ENCODE measurements around the gene SETD1B. TPM values are rescaled to one million over a fixed set of nuclear protein-coding genes. Genes with fewer than 3 reads are reported as not detected.
A peak's percentile ranks its signal among the peaks of the same experiment; 100 is the strongest.

The SETD1B gene
- total and polyA plus RNA-seq, 9 donors, result 6.2 to 44.6 (median 28.6) TPM

- DNase-seq, result no peak
- Histone ChIP-seq H3K4me1 (ENCODE audit: insufficient read depth) (no peaks in the 10 kb centered on the region), H3K27me3 (no peaks in the 10 kb centered on the region), H3K9me3 (no peaks in the 10 kb centered on the region), H3K4me3 (no peak overlapping the region), H3K36me3 (no peaks in the 10 kb centered on the region), H3K27ac (no peak overlapping the region)
- intact Hi-C loops (cut with DNase I), result loop anchor here in 3 of 4 donors (2.0 kb wide), 1 partner anchor 19 kb away; no protein-coding TSS in a partner anchor
- no peak for TF ChIP-seq POLR2A (IDR thresholded peaks at IDR 0.05)
- no peak for TF ChIP-seq EP300 (IDR thresholded peaks at IDR 0.05)
- TF ChIP-seq, protein P1, sequence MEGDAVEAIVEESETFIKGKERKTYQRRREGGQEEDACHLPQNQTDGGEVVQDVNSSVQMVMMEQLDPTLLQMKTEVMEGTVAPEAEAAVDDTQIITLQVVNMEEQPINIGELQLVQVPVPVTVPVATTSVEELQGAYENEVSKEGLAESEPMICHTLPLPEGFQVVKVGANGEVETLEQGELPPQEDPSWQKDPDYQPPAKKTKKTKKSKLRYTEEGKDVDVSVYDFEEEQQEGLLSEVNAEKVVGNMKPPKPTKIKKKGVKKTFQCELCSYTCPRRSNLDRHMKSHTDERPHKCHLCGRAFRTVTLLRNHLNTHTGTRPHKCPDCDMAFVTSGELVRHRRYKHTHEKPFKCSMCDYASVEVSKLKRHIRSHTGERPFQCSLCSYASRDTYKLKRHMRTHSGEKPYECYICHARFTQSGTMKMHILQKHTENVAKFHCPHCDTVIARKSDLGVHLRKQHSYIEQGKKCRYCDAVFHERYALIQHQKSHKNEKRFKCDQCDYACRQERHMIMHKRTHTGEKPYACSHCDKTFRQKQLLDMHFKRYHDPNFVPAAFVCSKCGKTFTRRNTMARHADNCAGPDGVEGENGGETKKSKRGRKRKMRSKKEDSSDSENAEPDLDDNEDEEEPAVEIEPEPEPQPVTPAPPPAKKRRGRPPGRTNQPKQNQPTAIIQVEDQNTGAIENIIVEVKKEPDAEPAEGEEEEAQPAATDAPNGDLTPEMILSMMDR (IDR thresholded peaks at IDR 0.05), result no peak
- 80 to 89% (median 82%) methylated on average over 11 to 14 of the region's 14 CpGs for WGBS, 3 donors
These were observed 10.1 kb downstream of the SETD1B start for GRCh38 chr12:121813951-121814350.

- no peaks in the 10 kb centered on the region for H3K36me3 ChIP-seq
These were observed 10.8 kb downstream of the SETD1B start for GRCh38 chr12:121814429-121815119.

DNA sequence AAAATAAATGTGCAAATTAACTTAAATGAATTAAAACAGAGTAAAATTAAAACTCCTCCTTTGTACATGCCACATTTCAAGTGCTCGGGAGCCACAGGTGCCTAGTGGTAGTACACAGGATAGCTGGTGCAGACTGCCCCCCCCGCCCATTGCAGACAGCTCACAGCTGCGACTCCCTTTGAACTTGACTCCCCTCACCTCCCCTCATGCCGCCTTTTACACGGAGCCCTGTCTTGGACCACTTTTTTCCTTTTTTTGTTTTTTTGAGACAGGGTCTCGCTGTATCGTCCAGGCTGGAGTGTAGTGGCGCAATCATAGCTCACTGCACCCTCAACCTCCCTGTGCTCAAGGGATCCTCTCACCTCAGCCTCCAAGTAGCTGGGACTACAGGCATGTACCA is 11.5 kb downstream of the SETD1B start:
- 74 to 78% (median 77%) methylated on average over 8 of the region's 8 CpGs for WGBS, 3 donors
- TF ChIP-seq POLR2A (IDR thresholded peaks at IDR 0.05) (no peak), EP300 (IDR thresholded peaks at IDR 0.05) (no peak)
- TF ChIP-seq, protein P1 (IDR thresholded peaks at IDR 0.05), result no peak
- Histone ChIP-seq H3K4me3 (no peak overlapping the region), H3K27me3 (no peaks in the 10 kb centered on the region), H3K9me3 (no peaks in the 10 kb centered on the region), H3K36me3 (no peaks in the 10 kb centered on the region), H3K4me1 (ENCODE audit: insufficient read depth) (no peaks in the 10 kb centered on the region), H3K27ac (no peak overlapping the region)
- no peak for DNase-seq
- intact Hi-C loops (cut with DNase I), result no loop called here

More at GRCh38 chr12:121814429-121815119, 10.8 kb downstream of the SETD1B start:
- Histone ChIP-seq H3K4me1 (ENCODE audit: insufficient read depth) (no peaks in the 10 kb centered on the region), H3K27me3 (no peaks in the 10 kb centered on the region), H3K4me3 (no peak overlapping the region), H3K9me3 (no peaks in the 10 kb centered on the region), H3K27ac (no peak overlapping the region)
- DNase-seq, result peak in 3 of 5 donors; percentile 11 to 42 (median 20)
- no peak for TF ChIP-seq POLR2A (IDR thresholded peaks at IDR 0.05)
- TF ChIP-seq EP300 (IDR thresholded peaks at IDR 0.05), result no peak
- intact Hi-C loops (cut with DNase I), result no loop called here
- WGBS, 3 donors, result 87 to 91% (median 88%) methylated on average over 22 to 31 of the region's 31 CpGs

DNA sequence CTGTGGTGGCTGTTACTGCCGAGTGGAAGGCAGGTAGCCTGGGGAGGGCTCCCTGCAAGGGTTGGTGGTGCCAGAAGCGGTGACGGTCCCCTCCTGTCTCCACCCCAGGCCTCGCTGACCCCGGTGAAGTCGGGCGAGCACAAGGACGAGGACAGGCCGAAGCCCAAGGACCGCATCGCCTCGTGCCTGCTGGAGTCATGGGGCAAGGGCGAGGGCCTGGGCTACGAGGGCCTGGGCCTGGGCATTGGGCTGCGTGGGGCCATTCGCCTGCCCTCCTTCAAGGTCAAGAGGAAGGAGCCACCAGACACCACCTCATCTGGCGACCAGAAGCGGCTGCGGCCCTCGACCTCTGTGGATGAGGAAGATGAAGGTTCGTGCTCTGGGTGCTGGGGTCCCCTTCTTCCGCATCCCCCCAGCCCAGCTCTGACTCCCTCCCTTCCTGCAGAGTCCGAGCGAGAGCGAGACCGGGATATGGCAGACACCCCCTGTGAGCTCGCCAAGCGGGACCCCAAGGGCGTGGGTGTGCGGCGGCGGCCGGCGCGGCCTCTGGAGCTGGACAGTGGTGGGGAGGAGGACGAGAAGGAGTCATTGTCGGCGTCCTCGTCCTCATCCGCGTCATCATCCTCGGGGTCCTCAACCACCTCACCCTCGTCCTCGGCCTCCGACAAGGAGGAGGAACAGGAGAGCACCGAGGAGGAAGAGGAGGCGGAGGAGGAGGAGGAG is 13.3 kb downstream of the SETD1B start:
- 89 to 93% (median 91%) methylated on average over 47 of the region's 47 CpGs for WGBS, 3 donors
- intact Hi-C loops (cut with DNase I), result no loop called here
- no peaks in the 10 kb centered on the region for H3K36me3 ChIP-seq

More for the DNA sequence above, 13.3 kb downstream of the SETD1B start:
- H3K27me3 ChIP-seq, result no peaks in the 10 kb centered on the region
- no peaks in the 10 kb centered on the region for H3K9me3 ChIP-seq
- peak in 1 of 5 donors; percentile 34 for DNase-seq
- no peak overlapping the region for H3K4me3 ChIP-seq
- TF ChIP-seq, protein P1 (IDR thresholded peaks at IDR 0.05), result no peak
- TF ChIP-seq EP300 (IDR thresholded peaks at IDR 0.05) (no peak), POLR2A (IDR thresholded peaks at IDR 0.05) (no peak)
- no peaks in the 10 kb centered on the region for H3K4me1 ChIP-seq (ENCODE audit: insufficient read depth)
- no peak overlapping the region for H3K27ac ChIP-seq
